HepG2 (cell line): ENCODE data around the gene SLC12A9. TPM values are rescaled to one million over a fixed set of nuclear protein-coding genes. Genes with fewer than 3 reads are reported as not detected.

Experiments used
- ARHGAP35 ChIP-seq: sonication (generic); formaldehyde crosslinking; IDR thresholded peaks from 2 replicates; pipeline ENCODE4 v1.9.0; 2022; ENCODE audit warnings: mild to moderate bottlenecking, inconsistent platforms, moderate library complexity, missing genetic modification reagents, borderline replicate concordance
- ATM ChIP-seq: fragments of 450-650 bp; IDR thresholded peaks from 2 replicates; pipeline ENCODE4 v1.7.1; 2017; ENCODE audit warnings: mild to moderate bottlenecking, borderline replicate concordance
- ERF ChIP-seq: IDR thresholded peaks from 2 replicates; pipeline ENCODE4 v1.6.1; 2018; ENCODE audit warnings: missing biosample characterization, missing genetic modification reagents
- GABPA ChIP-seq, 2 experiments: IDR thresholded peaks; 2 replicates each; pipeline ENCODE4 v1.6.1; 2011 to 2016; ENCODE audit warnings: low read depth in 2 of 2, low read length in 1 of 2, missing biosample characterization in 1 of 2, missing genetic modification characterization in 1 of 2
- HES4 ChIP-seq: sonication (generic); formaldehyde crosslinking; IDR thresholded peaks from 2 replicates; pipeline ENCODE4 v1.9.0; 2021; ENCODE audit warnings: mild to moderate bottlenecking, missing genetic modification reagents, borderline replicate concordance
- ISX ChIP-seq: sonication (generic); formaldehyde crosslinking; conservative IDR thresholded peaks from 2 replicates; pipeline ENCODE4 v1.5.0; 2020; ENCODE audit warnings: missing genetic modification reagents
- MBD4 ChIP-seq: IDR thresholded peaks from 2 replicates; pipeline ENCODE4 v1.6.1; 2012; ENCODE audit warnings: low read length, inconsistent platforms, borderline replicate concordance
- SP140L ChIP-seq: sonication (generic); formaldehyde crosslinking; IDR thresholded peaks from 2 replicates; pipeline ENCODE4 v1.4.0; 2020; ENCODE audit warnings: missing genetic modification reagents, borderline replicate concordance
- ZBTB8A ChIP-seq: sonication (generic); formaldehyde crosslinking; IDR thresholded peaks from 2 replicates; pipeline ENCODE4 v1.4.0; 2020; ENCODE audit warnings: mild to moderate bottlenecking, low read depth, missing genetic modification reagents, borderline replicate concordance
- ZNF234 ChIP-seq: sonication (generic); formaldehyde crosslinking; conservative IDR thresholded peaks from 2 replicates; pipeline ENCODE4 v1.5.1; 2020; ENCODE audit warnings: mild to moderate bottlenecking, missing genetic modification reagents
- ZNF354B ChIP-seq: sonication (generic); formaldehyde crosslinking; IDR thresholded peaks from 2 replicates; pipeline ENCODE4 v1.8.0; 2022; ENCODE audit warnings: mild to moderate bottlenecking, missing genetic modification reagents
- ZNF557 ChIP-seq: sonication (generic); formaldehyde crosslinking; IDR thresholded peaks from 2 replicates; pipeline ENCODE4 v1.4.0; 2020; ENCODE audit warnings: missing genetic modification reagents
- ZNF720 ChIP-seq: sonication (generic); formaldehyde crosslinking; IDR thresholded peaks from 2 replicates; pipeline ENCODE4 v1.4.0; 2020; ENCODE audit warnings: missing genetic modification reagents
- polyA plus RNA-seq, 8 experiments: library from polyadenylated mRNA; depleted of rRNA in 3 of 8; stranded (reverse) in 7 of 8; unstranded in 1 of 8; fragments of >200 nt; fragmentation: Illumina TruSeq in 4 of 8; extraction: Trizol in 4 of 8; gene quantifications; 2 replicates each; pipeline versions ENCODE4 v1.2.1 to v1.2.3, GENCODE V29; 2011 to 2016; ENCODE audit warnings: low read depth in 4 of 8, missing spikeins in 1 of 8, mixed read lengths in 1 of 8; ENCODE audit not compliant: insufficient read depth in 1 of 8
- total RNA-seq, 5 experiments: library from RNA; depleted of rRNA; stranded (reverse); fragments of >200 nt; fragmentation: Illumina TruSeq; extraction: Trizol; gene quantifications; 2 replicates each; pipeline ENCODE4 v1.2.3, GENCODE V29; 2016; ENCODE audit warnings: low read depth in 1 of 5
- TF ChIP-seq, protein P1 (sequence below): sonication (generic); formaldehyde crosslinking; IDR thresholded peaks from 2 replicates; pipeline ENCODE4 v1.5.0; 2020; ENCODE audit warnings: mild to moderate bottlenecking, missing genetic modification reagents, moderate library complexity
- TF ChIP-seq, protein P2 (sequence below): sonication (generic); formaldehyde crosslinking; IDR thresholded peaks from 2 replicates; pipeline ENCODE4 v1.5.0; 2020; ENCODE audit warnings: missing genetic modification reagents, mild to moderate bottlenecking, borderline replicate concordance
- TF ChIP-seq, protein P3 (sequence below): sonication (generic); formaldehyde crosslinking; IDR thresholded peaks from 2 replicates; pipeline ENCODE4 v1.4.0; 2020; ENCODE audit warnings: missing genetic modification reagents
- TF ChIP-seq, protein P4 (sequence below): sonication (generic); formaldehyde crosslinking; IDR thresholded peaks from 2 replicates; pipeline ENCODE4 v1.4.0; 2020; ENCODE audit warnings: missing genetic modification reagents
- TF ChIP-seq, protein P5 (sequence below): sonication (generic); formaldehyde crosslinking; IDR thresholded peaks from 2 replicates; pipeline ENCODE4 v1.4.0; 2020; ENCODE audit warnings: missing genetic modification reagents

The SLC12A9 gene
- total and polyA plus RNA-seq, 2 of the 13 experiments (the other 11 are each of a cell fraction or from before 2014, with no cell fraction given) = 8.7 to 16.6 TPM

DNA sequence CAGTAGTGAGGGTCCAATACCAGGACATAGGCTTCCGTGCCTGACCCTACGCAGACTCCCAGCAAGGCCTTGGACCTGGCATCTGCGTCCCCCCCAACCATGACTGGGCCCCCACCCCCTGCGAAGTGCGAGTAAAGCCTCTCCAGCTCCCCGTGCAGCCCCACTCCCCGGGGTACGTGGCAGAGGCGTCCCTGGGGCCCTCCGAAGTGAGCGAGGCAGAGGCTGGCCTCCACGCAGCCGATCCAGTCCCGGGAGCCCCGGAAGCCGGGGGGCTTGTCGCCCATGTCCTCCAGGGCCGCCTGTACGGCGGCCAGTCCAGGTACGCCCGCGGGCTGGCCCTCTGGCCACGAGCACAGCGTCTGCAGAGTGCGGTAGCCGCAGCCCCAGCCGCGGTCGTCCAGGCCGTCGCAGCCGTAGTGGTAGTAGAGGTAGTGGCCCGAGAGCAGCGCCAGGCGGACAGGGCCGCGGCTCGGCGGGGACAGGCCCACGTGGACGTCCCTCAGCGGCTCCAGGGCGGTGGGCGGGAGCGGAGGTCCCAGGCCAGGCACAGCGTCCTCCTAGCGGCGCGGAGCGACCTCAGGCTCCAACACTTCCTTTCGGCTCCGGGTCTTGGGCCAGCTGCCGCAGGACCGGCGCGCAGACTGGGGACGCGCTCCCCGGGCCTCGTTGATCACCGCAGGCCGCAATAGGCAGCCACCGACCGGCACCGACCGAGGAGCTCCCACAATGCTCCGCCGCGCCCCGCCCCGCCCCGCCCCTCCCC is 36.7 kb downstream of the SLC12A9 start, which contains the start of gene UFSP1 (continued):
- TF ChIP-seq, protein P1, sequence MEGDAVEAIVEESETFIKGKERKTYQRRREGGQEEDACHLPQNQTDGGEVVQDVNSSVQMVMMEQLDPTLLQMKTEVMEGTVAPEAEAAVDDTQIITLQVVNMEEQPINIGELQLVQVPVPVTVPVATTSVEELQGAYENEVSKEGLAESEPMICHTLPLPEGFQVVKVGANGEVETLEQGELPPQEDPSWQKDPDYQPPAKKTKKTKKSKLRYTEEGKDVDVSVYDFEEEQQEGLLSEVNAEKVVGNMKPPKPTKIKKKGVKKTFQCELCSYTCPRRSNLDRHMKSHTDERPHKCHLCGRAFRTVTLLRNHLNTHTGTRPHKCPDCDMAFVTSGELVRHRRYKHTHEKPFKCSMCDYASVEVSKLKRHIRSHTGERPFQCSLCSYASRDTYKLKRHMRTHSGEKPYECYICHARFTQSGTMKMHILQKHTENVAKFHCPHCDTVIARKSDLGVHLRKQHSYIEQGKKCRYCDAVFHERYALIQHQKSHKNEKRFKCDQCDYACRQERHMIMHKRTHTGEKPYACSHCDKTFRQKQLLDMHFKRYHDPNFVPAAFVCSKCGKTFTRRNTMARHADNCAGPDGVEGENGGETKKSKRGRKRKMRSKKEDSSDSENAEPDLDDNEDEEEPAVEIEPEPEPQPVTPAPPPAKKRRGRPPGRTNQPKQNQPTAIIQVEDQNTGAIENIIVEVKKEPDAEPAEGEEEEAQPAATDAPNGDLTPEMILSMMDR = no peak
- no peak for TF ChIP-seq ATM
- no peak for TF ChIP-seq ZNF234
- TF ChIP-seq, protein P2, sequence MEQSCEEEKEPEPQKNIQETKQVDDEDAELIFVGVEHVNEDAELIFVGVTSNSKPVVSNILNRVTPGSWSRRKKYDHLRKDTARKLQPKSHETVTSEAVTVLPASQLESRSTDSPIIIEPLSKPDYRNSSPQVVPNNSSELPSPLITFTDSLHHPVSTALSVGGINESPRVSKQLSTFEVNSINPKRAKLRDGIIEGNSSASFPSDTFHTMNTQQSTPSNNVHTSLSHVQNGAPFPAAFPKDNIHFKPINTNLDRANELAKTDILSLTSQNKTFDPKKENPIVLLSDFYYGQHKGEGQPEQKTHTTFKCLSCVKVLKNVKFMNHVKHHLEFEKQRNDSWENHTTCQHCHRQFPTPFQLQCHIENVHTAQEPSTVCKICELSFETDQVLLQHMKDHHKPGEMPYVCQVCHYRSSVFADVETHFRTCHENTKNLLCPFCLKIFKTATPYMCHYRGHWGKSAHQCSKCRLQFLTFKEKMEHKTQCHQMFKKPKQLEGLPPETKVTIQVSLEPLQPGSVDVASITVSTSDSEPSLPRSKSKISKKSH = no peak
- no peak for TF ChIP-seq MBD4
- TF ChIP-seq ZNF354B = no peak
- TF ChIP-seq SP140L (CRISPR knock-in tag) = no peak
- TF ChIP-seq, protein P3, sequence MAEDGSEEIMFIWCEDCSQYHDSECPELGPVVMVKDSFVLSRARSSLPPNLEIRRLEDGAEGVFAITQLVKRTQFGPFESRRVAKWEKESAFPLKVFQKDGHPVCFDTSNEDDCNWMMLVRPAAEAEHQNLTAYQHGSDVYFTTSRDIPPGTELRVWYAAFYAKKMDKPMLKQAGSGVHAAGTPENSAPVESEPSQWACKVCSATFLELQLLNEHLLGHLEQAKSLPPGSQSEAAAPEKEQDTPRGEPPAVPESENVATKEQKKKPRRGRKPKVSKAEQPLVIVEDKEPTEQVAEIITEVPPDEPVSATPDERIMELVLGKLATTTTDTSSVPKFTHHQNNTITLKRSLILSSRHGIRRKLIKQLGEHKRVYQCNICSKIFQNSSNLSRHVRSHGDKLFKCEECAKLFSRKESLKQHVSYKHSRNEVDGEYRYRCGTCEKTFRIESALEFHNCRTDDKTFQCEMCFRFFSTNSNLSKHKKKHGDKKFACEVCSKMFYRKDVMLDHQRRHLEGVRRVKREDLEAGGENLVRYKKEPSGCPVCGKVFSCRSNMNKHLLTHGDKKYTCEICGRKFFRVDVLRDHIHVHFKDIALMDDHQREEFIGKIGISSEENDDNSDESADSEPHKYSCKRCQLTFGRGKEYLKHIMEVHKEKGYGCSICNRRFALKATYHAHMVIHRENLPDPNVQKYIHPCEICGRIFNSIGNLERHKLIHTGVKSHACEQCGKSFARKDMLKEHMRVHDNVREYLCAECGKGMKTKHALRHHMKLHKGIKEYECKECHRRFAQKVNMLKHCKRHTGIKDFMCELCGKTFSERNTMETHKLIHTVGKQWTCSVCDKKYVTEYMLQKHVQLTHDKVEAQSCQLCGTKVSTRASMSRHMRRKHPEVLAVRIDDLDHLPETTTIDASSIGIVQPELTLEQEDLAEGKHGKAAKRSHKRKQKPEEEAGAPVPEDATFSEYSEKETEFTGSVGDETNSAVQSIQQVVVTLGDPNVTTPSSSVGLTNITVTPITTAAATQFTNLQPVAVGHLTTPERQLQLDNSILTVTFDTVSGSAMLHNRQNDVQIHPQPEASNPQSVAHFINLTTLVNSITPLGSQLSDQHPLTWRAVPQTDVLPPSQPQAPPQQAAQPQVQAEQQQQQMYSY (CRISPR knock-in tag) = 0 out of 2 replicates have a peak, but pooled peaks have one; percentile 40
- peak; percentile 21; the same call in 1 of the 2 replicates for TF ChIP-seq ARHGAP35 (CRISPR knock-in tag)
- TF ChIP-seq ZNF720 (CRISPR knock-in tag) = no peak
- TF ChIP-seq HES4 (CRISPR knock-in tag) = peak; percentile 95
- TF ChIP-seq ERF = peak; percentile 74
- TF ChIP-seq, protein P4, sequence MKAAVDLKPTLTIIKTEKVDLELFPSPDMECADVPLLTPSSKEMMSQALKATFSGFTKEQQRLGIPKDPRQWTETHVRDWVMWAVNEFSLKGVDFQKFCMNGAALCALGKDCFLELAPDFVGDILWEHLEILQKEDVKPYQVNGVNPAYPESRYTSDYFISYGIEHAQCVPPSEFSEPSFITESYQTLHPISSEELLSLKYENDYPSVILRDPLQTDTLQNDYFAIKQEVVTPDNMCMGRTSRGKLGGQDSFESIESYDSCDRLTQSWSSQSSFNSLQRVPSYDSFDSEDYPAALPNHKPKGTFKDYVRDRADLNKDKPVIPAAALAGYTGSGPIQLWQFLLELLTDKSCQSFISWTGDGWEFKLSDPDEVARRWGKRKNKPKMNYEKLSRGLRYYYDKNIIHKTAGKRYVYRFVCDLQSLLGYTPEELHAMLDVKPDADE (CRISPR knock-in tag) = no peak
- TF ChIP-seq ZBTB8A (CRISPR knock-in tag) = no peak
- TF ChIP-seq GABPA (IDR thresholded peaks at IDR 0.05; ENCODE audit: low read depth, low read length) = no peak
- TF ChIP-seq GABPA (CRISPR knock-in tag; IDR thresholded peaks at IDR 0.05; ENCODE audit: low read depth) = no peak
- TF ChIP-seq, protein P5, sequence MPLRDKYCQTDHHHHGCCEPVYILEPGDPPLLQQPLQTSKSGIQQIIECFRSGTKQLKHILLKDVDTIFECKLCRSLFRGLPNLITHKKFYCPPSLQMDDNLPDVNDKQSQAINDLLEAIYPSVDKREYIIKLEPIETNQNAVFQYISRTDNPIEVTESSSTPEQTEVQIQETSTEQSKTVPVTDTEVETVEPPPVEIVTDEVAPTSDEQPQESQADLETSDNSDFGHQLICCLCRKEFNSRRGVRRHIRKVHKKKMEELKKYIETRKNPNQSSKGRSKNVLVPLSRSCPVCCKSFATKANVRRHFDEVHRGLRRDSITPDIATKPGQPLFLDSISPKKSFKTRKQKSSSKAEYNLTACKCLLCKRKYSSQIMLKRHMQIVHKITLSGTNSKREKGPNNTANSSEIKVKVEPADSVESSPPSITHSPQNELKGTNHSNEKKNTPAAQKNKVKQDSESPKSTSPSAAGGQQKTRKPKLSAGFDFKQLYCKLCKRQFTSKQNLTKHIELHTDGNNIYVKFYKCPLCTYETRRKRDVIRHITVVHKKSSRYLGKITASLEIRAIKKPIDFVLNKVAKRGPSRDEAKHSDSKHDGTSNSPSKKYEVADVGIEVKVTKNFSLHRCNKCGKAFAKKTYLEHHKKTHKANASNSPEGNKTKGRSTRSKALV (CRISPR knock-in tag) = no peak; the same call in 1 of the 2 replicates
- TF ChIP-seq ZNF557 (CRISPR knock-in tag) = peak; percentile 66; the same call in 1 of the 2 replicates
- no peak for TF ChIP-seq ISX (CRISPR knock-in tag)
